ENCODE data around the gene BRME1.

DNA sequence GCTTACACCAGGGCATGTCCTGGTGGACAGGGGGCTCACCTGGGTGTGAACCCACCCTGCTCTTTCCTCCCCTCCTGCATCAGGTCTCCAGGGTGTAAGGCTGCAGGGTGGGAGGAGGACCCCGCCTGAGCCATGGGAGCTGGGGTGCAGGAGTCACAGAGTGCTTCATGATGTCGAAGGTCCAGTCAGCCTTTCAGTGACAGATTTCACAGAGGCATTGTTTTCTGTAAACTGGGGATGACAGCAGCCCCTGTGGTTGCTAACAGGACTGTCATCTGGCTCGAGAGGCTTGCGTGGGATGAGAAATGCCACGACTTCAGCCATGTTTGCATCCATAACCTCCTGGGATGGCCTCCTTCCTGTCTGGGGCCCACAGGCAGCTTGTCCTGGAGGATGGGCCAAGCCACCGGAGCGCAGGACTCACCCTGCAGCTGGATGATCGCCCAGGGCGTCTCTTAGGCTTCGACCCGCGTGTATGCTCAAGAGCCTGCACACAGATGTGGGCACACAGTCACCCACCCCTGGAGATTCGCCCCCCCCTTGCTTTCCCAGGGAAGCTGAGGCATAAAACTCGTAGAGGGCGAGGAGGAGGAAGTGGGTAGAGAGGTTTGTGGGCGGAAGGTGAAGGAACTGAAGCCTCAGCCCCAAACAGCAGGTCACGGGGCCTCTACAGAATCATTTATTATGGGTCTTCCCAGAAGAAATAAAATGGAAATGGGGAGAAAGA, 24.1 kb downstream of the BRME1 start:
- TF ChIP-seq, protein P1, sequence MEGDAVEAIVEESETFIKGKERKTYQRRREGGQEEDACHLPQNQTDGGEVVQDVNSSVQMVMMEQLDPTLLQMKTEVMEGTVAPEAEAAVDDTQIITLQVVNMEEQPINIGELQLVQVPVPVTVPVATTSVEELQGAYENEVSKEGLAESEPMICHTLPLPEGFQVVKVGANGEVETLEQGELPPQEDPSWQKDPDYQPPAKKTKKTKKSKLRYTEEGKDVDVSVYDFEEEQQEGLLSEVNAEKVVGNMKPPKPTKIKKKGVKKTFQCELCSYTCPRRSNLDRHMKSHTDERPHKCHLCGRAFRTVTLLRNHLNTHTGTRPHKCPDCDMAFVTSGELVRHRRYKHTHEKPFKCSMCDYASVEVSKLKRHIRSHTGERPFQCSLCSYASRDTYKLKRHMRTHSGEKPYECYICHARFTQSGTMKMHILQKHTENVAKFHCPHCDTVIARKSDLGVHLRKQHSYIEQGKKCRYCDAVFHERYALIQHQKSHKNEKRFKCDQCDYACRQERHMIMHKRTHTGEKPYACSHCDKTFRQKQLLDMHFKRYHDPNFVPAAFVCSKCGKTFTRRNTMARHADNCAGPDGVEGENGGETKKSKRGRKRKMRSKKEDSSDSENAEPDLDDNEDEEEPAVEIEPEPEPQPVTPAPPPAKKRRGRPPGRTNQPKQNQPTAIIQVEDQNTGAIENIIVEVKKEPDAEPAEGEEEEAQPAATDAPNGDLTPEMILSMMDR (IDR thresholded peaks at IDR 0.05; ENCODE audit: poor library complexity) = no peak
- no peak for TF ChIP-seq EZH2 (IDR thresholded peaks at IDR 0.05; ENCODE audit: borderline replicate concordance)
